Astrocyte (in vitro differentiated cells and primary cell): ENCODE data around the gene TTC23L.

Experiments
- CTCF ChIP-seq: IDR thresholded peaks from 2 replicates; pipeline ENCODE4 v1.5.1; 2011; ENCODE audit warnings: low read depth, mild to moderate bottlenecking, inconsistent platforms, low read length, moderate library complexity; ENCODE audit not compliant: insufficient read depth
- EZH2 ChIP-seq: IDR thresholded peaks from 2 replicates; pipeline ENCODE4 v1.6.1; 2012; ENCODE audit warnings: mild to moderate bottlenecking, low read length, inconsistent platforms; ENCODE audit not compliant: insufficient read depth

DNA sequence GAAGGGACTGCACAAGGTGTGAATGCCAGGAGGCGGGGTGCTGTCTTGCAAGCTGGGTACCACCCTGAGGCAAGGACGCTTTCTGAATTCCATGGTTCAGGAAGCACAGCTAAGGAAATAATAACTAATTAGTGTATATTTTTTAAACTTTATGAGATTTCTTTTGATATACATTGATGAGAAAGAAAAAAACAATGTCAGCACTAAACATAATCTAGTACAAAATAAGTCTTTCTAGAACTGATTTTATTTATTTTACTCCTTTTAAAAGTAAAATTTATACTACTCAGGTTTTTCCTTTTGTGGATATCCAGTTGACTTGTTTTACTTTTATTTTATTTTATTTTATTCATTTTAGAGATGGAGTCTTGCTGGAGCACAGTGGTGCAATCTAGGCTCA, 94.0 kb downstream of the TTC23L start:
- TF ChIP-seq EZH2 (no peak), CTCF (no peak)
